ENCODE measurements around the gene KPNA6.

DNA sequence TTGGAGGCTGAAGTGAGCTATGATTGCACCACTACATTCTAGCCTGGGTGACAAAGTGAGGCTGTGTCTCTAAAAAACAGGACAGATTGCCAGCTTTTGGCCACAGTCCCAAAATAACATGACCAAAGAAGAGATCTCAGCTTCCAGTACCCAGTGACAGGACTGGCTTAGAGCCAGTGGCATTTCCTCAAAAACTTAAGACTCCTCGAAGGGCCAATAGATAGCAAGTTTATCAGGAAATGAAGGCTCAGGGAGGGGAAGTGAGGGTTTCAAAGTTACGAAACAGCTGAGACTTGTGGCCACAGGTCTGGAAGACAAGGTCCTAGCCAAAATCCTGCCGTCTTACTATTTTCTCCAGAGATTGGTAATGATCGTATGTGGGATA lies 41.4 kb upstream of the KPNA6 start:
- TF ChIP-seq, protein P1, sequence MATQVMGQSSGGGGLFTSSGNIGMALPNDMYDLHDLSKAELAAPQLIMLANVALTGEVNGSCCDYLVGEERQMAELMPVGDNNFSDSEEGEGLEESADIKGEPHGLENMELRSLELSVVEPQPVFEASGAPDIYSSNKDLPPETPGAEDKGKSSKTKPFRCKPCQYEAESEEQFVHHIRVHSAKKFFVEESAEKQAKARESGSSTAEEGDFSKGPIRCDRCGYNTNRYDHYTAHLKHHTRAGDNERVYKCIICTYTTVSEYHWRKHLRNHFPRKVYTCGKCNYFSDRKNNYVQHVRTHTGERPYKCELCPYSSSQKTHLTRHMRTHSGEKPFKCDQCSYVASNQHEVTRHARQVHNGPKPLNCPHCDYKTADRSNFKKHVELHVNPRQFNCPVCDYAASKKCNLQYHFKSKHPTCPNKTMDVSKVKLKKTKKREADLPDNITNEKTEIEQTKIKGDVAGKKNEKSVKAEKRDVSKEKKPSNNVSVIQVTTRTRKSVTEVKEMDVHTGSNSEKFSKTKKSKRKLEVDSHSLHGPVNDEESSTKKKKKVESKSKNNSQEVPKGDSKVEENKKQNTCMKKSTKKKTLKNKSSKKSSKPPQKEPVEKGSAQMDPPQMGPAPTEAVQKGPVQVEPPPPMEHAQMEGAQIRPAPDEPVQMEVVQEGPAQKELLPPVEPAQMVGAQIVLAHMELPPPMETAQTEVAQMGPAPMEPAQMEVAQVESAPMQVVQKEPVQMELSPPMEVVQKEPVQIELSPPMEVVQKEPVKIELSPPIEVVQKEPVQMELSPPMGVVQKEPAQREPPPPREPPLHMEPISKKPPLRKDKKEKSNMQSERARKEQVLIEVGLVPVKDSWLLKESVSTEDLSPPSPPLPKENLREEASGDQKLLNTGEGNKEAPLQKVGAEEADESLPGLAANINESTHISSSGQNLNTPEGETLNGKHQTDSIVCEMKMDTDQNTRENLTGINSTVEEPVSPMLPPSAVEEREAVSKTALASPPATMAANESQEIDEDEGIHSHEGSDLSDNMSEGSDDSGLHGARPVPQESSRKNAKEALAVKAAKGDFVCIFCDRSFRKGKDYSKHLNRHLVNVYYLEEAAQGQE (IDR thresholded peaks at IDR 0.05; ENCODE audit: borderline replicate concordance), result no peak
- TF ChIP-seq SMC3 (conservative IDR thresholded peaks at IDR 0.05; ENCODE audit: poor library complexity) (no peak), EP300 (conservative IDR thresholded peaks at IDR 0.05; ENCODE audit: poor library complexity, severe bottlenecking) (no peak), EZH2 (IDR thresholded peaks at IDR 0.05; ENCODE audit: borderline replicate concordance, insufficient read depth, low read length, poor library complexity, severe bottlenecking) (no peak), POLR2AphosphoS5 (IDR thresholded peaks at IDR 0.05) (no peak), RAD21 (conservative IDR thresholded peaks at IDR 0.05) (no peak)
- TF ChIP-seq, protein P2, sequence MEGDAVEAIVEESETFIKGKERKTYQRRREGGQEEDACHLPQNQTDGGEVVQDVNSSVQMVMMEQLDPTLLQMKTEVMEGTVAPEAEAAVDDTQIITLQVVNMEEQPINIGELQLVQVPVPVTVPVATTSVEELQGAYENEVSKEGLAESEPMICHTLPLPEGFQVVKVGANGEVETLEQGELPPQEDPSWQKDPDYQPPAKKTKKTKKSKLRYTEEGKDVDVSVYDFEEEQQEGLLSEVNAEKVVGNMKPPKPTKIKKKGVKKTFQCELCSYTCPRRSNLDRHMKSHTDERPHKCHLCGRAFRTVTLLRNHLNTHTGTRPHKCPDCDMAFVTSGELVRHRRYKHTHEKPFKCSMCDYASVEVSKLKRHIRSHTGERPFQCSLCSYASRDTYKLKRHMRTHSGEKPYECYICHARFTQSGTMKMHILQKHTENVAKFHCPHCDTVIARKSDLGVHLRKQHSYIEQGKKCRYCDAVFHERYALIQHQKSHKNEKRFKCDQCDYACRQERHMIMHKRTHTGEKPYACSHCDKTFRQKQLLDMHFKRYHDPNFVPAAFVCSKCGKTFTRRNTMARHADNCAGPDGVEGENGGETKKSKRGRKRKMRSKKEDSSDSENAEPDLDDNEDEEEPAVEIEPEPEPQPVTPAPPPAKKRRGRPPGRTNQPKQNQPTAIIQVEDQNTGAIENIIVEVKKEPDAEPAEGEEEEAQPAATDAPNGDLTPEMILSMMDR (IDR thresholded peaks at IDR 0.05; ENCODE audit: poor library complexity, severe bottlenecking), result no peak

Data from neural cell (in vitro differentiated cells).